Measurements from ENCODE around the gene MAP6D1. TPM values are rescaled to one million over a fixed set of nuclear protein-coding genes. Genes with fewer than 3 reads are reported as not detected.

MAP6D1 gene
- total and polyA plus RNA-seq, 9 of the 15 experiments (the other 6 are each of a cell fraction or from before 2014, with no cell fraction given) = 0.16 to 1.5 (median 0.44) TPM; not detected in 3

GRCh38 chr3:183845090-183845489, 19.7 kb upstream of the MAP6D1 start (continued):
- no peak for TF ChIP-seq MTA1 (IDR thresholded peaks at IDR 0.05; ENCODE audit: borderline replicate concordance)
- TF ChIP-seq MAZ (CRISPR knock-in tag; conservative IDR thresholded peaks at IDR 0.05 in 1 of 2, IDR thresholded peaks at IDR 0.05 in 1 of 2) = no peak
- TF ChIP-seq ZNF445 (CRISPR knock-in tag; IDR thresholded peaks at IDR 0.05; ENCODE audit: low read depth) = no peak

- no peak overlapping the region for H3K9ac ChIP-seq (ENCODE audit: insufficient read depth in 1 of 2, low read depth in 2 of 2, low read length in 2 of 2)
- ATAC-seq = no peak
- peaks cover 69% of the 10 kb centered on the region for H3K36me3 ChIP-seq (ENCODE audit: control insufficient read depth, insufficient read depth, low read length)
- no peak overlapping the region for H3K4me2 ChIP-seq (ENCODE audit: insufficient read depth, low read length)
- WGBS (ENCODE audit: insufficient coverage, low coverage, missing lambda C conversion rate) = 100% methylated on average over 2 of the region's 2 CpGs
- no peak for FAIRE-seq
- intact Hi-C loops (cut with micrococcal nuclease) = no loop called here
- H3K4me3 ChIP-seq = no peak overlapping the region
- no peaks in the 10 kb centered on the region for H3K27me3 ChIP-seq (ENCODE audit: control insufficient read depth in 2 of 2, insufficient read depth in 2 of 2, low read length in 2 of 2)
- H2AFZ ChIP-seq (ENCODE audit: low read depth, low read length) = no peak overlapping the region
- no peaks in the 10 kb centered on the region for H3K9me3 ChIP-seq (replicated peaks; ENCODE audit: control insufficient read depth, insufficient read depth, low read depth, low read length)
- H3K9me1 ChIP-seq (ENCODE audit: control insufficient read depth, insufficient read depth, low read length) = no peaks in the 10 kb centered on the region
- no peaks in the 10 kb centered on the region for H4K20me1 ChIP-seq (replicated peaks; ENCODE audit: control insufficient read depth, insufficient read depth, low read length)
- POLR2A ChIA-PET = interaction anchor here (1.7 to 2.4 kb wide), 2 partner anchors 14 to 18 kb away, joined by 4 to 8 read pairs; partner anchors contain the start of gene MAP6D1
- BruUV-seq (replicated peaks) = no TSS peak
- DNase-seq (ENCODE audit: extremely low read depth in 1 of 4, low spot score in 3 of 4) = no peak
- 0 out of 3 replicates have a peak, but pooled peaks cover 2% of the 10 kb centered on the region for H3K79me2 ChIP-seq (ENCODE audit: control insufficient read depth, insufficient read depth, low read length)
- in situ Hi-C loops (cut with MboI) = no loop called here
- H3K27ac ChIP-seq (ENCODE audit: extremely low read depth, low read depth, low read length) = no peak overlapping the region
- no peaks in the 10 kb centered on the region for H3K4me1 ChIP-seq (replicated peaks in 1 of 2; ENCODE audit: control insufficient read depth in 2 of 2, insufficient read depth in 2 of 2, low read length in 2 of 2)
- CTCF ChIA-PET (ENCODE audit: low intra/inter-chr PET ratio) = no interaction called here
- TF ChIP-seq FOXA3 (CRISPR knock-in tag; conservative IDR thresholded peaks at IDR 0.05 in 1 of 2, IDR thresholded peaks at IDR 0.05 in 1 of 2) = no peak
- no peak for TF ChIP-seq ELK3 (CRISPR knock-in tag; IDR thresholded peaks at IDR 0.05)
- TF ChIP-seq RUNX1 (IDR thresholded peaks at IDR 0.05; ENCODE audit: low read depth) = no peak
- no peak for TF ChIP-seq NEUROD1 (IDR thresholded peaks at IDR 0.05; ENCODE audit: borderline replicate concordance, low read depth, low read length, partially characterized antibody)
- TF ChIP-seq TBP (optimal IDR thresholded peaks at IDR 0.05; ENCODE audit: low read depth, low read length) = no peak
- TF ChIP-seq ZNF146 (CRISPR knock-in tag; IDR thresholded peaks at IDR 0.05; ENCODE audit: unreplicated experiment) = no peak
- TF ChIP-seq ZC3H11A (IDR thresholded peaks at IDR 0.05; ENCODE audit: low read depth, low read length) = no peak
- peak; percentile 21; the same call in 1 of the 2 replicates for TF ChIP-seq ATF3 (IDR thresholded peaks at IDR 0.05)
- TF ChIP-seq ATF3 (CRISPR knock-in tag; conservative IDR thresholded peaks at IDR 0.05) = no peak
- TF ChIP-seq NKRF (IDR thresholded peaks at IDR 0.05; ENCODE audit: borderline replicate concordance) = no peak
- TF ChIP-seq TFE3 (CRISPR knock-in tag; IDR thresholded peaks at IDR 0.05) = peak; percentile 42
- TF ChIP-seq ZNF707 (CRISPR knock-in tag; conservative IDR thresholded peaks at IDR 0.05) = no peak
Observed at GRCh38 chr3:183844606-183845005, 19.2 kb upstream of the MAP6D1 start.
